SK-N-DZ (cell line): ENCODE results near the gene GNAS-AS1.
A peak's percentile ranks its signal among the peaks of the same experiment; 100 is the strongest.

Experiments
- DNase-seq: peaks from one replicate; pipeline ENCODE4 v3.0.0-alpha.2; 2015; ENCODE audit warnings: low spot score

Gene GNAS-AS1

DNA sequence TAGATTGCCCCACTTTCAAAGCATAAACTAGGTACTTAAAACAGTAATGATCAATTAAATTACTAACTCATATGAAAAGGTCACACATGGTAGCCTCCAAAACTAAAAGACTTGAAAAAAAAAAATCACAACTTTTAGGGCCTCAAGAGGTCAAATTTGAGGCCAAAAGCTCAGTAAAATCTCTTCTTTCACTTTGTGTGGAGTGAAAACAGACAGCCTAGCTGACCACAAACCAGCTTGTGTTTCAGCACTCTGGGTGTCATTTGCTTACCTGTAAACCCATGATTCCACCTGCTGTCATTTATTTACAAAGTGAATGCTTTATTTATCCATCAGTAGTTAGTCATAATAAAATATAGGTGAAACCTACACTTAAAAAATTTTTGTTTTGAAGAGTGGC lies 35.8 kb upstream of the GNAS-AS1 start:
- no peak for DNase-seq

DNA sequence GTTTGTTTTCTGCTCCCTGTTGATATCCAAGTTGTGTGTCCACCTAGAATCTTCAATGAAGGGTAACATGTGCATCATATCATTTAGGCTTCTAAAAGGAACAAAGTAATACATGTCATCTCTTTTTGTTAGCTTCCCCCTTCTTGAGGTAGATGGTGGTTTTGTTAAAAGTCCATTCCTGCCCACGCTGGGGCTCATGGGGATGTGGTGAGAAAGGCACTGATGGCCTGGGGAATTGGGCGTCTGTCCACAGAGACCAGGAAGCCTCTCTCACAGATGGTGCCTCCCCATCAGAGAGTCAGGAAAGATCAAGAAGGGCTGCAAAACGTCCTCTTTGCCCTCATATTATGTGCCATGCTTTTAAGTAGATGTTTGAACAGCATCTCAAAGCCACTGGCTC lies 34.3 kb upstream of the GNAS-AS1 start:
- DNase-seq, result no peak

DNA sequence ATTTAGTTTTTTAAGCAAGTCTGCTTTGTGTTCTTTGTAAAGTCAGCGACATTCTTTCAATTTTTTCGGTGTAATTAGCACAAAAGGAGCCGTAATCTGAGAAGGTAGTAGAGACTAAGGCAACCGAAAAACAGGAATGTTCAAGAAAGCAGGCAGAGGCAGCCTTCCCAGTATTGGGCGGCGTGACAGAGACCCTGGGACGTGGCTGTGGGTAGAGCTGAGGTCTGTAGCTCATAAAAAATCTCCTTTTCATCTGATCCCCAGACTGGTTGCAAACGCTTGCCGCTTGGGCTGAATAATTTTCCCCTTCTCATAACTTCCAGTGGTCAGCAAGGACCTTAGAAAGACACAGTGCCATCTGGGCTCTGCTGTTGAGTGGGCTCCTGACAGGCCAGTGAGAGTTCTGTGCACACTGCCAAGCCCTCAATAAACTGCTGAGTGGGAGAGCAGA lies 32.6 kb upstream of the GNAS-AS1 start:
- no peak for DNase-seq

DNA sequence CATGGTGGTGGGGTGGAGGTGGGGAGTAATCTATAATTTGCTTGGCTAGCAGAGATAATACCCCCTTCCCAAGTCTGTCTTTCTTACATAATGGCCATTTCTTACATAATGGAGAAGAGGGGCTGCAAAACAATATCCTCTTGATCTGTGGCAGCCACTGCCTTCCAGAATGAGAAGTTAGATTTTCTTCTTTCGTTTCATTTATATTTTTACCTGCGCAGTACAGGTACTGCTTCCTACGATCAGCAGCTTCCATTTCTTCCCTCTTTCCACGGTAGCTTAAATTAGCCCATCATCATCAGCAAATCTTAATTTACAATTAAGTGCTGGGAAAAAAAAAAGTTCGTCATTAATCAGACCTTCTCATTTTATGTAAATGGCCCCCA lies 32.0 kb upstream of the GNAS-AS1 start:
- no peak for DNase-seq

DNA sequence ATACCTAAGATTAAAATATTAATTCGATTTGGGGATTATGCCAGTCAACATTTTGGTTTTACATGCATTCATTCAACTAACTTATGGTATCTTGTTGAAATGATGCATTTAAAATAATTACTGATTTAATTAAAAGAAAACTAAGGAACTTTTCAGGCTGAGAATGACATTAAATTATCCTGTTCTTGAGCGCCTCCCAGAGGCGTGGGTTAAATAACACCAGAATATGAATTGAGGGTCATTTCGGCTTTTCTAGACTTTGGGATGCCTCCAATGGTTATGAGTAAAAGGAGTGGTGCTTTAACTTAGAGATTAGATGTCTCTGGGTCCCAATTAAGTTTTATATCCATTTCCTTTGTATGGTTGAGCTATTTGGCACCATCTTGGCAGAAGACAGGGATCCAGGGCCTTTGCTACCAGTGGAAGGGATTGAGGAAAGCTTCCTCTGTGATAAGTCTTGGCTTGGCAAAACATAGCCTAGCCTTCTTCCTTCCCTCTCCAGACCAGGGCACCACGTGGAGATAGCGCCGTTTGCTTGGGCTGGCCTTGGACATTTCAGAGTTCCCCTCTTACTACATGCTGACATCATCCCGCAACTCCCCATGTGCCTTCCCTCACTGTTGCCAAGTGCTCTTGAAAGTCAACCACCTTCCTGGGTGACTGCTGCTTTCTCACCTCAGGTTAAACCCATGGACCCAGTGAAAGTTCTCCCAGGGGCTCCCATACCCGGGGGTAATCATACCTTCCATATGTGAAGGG lies 30.5 kb upstream of the GNAS-AS1 start:
- DNase-seq, result no peak

DNA sequence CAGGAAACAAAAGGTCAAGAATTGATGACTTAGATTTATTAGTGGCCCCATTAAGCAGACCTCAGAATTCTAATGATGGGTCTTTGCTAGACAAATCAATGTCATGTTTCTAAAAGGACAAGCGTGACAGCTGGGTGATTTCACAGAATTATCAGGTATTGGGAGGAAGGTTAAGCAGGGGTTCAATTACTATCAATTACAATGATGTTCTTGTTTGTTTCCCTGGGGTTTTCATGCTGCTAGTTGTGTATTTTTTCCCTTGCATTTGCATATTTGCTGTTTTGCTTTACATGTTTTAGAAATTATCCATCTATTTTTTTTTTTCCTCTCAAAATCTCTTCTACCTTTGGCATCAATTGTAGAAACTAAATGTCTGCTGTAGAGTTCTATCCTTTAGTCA lies 29.7 kb upstream of the GNAS-AS1 start:
- no peak for DNase-seq

DNA sequence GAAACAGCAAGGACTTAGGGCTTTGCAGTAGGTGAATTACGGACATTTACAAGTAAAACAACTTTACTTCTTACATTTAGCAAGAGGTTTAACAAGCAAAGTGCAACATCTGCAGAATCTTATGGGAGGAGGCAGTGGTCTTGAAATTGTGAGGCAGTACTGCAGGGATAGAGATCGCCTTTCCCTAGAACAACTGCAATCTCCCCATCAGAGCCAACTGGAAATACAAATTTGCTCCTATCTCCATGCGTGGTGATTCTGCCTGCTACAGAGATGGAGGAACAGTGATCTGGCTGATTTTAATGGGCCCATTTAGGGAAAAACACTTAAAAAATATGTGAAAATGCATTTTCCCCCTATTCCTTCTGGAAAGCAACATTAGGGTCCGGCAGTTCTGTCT lies 27.7 kb upstream of the GNAS-AS1 start:
- DNase-seq, result peak; percentile 73

DNA sequence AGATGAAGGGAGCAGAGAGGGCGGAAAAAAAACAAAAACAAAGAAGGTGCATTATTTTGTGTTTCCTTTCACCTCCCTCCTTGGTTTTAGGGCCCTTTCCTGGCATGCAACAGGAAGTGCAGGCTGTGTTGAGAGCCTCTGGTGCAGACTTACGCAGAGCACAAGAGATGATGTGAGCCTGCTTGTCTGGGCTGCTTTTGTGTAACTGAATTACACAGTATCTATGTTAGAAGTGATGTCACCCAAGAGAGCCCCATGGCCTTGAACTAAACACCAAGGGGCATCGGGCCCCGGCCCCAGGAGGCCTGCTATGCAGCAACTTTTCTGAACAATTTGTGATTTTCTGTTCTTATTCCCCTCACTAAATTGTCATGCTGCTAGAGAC lies 27.3 kb upstream of the GNAS-AS1 start:
- DNase-seq, result peak; percentile 87

DNA sequence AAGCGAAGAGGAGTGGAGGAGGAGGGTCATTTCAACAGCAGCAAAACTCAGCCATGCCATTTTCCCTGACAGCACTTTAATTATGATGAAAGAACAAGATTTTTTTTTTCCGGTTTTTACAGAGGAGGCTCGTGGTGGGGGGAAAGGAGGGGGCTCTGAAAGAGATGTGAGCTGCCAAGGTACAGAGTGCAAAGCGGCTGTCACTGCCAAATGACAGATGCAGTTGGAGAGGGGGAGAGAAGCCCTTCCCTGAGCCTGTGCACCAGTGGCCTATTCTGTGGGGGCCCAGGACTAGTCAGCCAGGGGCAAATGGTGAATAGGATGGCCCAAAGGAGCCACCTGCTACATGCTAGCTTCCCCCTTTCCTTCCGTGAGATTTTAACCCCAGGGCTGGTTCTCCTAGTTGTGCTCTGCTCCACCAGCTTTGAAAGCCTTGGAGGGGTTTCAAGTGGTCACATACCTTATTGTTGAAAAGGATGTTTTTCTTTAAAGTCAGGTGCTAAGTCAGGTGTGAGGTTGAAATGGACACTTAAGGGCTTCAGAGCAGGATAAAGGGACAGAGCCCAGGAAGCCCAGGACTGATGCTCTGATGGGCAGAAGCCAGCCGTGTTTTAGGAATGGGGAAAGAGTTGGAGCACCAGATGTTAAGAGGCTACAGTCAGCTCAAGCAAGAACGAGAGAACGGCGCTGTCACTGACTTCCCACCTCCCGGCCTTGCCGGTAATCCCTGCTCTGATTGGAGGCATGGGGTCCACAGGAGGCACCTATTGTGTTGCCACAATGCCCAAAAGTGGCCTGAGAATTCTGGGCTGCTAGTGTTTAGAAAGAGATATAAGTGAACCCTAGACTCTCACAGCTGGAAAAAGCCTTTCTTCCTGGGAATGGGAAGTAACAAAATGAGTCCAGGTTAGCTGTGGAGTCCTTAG lies 26.6 kb upstream of the GNAS-AS1 start:
- DNase-seq, result peak; percentile 51

DNA sequence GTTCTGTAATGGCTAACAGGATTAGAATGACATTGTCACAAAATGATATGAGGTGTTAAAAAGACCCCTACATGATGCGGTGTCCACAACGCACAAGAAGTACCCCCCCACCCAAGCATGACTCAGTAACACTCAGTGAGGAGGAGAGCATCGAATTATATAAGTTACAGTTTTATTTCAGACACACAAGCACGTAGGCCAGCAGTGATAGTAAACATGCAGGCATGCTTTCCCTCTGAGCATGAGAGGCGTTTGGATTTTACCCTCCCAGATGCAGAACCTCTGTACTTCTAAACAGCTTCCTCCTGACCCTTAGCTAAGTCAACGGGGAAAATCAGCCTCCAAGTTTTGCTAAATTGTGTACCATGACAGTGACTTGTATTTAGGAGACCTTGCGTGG lies 25.7 kb upstream of the GNAS-AS1 start:
- no peak for DNase-seq

DNA sequence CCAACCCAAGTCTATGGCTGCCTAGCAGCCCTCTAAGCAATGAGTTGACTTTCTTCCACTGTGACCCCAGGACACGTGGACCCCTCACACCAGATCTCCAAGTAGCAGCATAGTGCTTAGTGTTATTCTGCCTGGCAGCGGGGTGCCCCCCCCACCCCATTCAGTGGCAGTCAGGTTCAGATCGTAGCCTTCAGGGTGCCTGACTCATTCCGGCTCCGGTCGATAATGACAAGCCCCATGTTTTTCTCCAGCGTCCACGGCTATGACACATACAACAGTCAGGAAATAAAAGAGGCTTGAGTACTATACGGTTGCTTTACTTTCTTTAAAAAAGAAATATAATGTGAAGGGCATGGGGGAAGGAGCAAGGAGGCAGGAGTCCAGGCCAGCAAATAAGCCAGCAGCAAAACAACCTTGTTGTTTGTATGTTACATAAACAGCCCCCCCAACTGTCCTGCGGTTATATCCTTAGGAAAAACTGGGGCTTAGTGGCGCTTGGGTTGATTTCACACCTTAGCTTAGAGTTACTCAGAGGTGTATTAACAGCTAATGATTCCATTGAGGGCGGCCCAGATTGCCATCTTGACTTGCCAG lies 24.9 kb upstream of the GNAS-AS1 start:
- no peak for DNase-seq

DNA sequence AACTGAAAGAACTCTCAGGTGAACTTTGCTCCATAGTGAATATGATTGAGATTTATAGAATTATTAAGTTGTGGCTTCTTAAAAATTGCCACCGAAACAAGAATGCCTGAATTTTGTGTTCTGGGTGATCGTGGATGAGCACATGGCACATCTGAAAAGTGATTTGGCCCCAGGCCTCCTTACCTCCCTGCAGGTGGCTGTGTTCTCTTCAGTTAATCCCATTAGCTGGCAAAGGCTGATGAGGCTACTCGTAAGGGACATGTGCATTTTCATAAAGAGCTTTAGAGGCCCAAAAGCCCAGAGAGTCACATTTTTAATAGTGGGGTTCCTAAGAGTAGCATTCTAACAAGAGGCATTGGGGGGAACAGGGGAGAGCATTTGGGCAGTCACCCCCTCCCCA lies 24.4 kb upstream of the GNAS-AS1 start:
- DNase-seq, result no peak

DNA sequence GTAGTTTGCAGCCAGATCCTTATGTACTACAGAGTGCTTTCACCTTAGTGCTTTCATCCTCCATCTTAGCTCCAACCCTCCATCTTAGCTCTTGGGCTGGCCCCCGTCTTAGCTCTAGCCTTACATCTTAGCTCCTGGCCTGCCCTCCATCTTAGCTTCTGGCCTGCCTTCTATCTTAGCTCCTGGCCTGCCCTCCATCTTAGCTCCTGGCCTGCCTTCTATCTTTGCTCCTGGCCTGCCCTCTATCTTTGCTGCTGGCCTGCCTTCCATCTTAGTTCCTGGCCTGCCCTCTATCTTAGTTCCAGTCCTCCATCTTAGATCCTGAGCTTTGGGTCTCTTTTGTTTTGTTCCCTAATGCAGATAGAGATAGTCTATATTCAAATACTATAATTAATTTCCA lies 23.8 kb upstream of the GNAS-AS1 start:
- DNase-seq, result no peak

DNA sequence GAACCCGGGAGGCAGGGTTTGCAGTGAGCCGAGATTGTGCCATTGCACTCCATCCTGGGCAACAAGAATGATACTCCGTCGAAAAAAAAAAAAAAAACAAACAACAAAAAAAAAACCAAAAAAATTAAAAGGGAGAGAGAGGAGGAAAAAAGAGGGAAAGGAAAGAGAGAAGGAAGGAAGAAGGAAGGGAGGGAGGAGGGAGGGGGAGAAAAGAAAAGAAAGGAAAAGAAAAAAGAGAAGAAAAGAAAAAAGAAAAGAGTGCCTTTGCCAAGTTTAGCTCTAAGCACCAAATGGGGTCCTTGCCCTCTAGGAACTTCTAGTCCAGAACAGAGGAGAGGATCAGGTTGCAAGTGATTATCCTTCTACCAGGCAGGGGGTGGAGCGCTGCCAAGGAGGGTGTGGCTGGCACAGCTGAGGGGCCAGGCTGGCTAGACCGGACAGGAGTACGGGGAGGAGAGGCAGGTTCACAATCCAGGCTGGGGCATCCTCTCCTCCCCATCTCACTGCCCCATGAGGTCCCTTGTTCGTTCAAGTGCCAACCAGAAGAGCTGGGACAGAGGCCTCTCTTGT lies 20.9 kb upstream of the GNAS-AS1 start:
- DNase-seq, result no peak

DNA sequence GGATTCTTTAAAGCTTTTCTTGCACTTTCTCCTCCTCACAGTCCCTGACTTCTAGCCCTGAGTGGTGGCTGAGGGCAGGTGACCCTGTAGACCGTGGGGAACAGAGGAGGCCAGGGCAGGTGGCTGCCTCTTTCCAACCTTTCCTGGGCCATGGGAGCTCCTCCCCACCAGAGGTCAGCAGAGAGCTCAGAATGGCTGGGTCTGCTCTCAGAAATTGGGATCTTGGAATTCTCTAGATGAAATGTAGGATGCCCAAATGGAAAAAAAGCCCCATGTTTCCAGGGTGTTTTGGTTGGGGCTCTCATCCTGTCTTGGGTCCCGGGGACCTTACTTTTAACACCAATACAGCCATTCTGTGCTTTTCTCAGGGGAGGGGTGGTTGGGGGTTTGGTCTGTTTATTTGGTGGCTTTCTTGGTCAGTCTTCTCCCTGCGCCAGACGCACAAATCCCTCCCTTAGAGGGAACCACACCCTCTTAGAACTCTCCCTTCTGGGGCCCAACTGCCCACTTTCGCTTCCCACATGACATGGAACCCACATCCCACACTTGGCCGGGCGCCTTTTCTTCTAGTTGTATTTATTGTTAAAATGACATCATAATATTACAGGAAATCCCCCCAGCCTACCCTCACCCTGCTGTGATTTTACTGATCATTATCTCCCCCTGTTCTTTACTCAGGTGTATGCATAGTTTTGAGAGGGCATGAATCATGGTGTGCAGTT lies 19.8 kb upstream of the GNAS-AS1 start:
- peak; percentile 80 for DNase-seq

DNA sequence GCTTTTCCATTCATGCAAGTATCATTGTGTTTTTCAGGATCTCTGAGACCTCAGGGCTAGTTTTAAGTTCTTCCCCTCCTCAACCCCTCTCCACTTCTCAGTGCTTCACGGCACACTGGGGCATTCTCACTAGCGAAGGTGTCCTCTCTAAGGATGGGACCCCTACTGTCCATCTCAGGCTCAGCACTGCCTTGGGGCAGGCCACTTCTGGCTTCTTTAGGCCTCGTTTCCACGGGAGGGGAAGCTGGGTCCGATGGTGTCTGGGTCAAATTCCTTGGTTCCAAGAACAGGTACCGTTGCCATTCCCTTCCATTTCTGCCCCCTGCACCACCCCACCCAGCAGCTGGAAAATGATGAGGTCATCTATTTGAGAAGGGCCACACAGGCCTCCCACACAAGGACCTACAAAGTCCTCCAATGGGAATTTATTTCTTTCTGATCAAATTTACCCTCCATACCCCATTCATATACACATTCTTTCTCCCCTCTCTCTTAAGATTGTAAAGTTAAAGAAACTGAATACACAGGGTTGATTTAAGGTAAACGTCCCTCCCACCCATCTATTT lies 19.0 kb upstream of the GNAS-AS1 start:
- DNase-seq, result no peak

DNA sequence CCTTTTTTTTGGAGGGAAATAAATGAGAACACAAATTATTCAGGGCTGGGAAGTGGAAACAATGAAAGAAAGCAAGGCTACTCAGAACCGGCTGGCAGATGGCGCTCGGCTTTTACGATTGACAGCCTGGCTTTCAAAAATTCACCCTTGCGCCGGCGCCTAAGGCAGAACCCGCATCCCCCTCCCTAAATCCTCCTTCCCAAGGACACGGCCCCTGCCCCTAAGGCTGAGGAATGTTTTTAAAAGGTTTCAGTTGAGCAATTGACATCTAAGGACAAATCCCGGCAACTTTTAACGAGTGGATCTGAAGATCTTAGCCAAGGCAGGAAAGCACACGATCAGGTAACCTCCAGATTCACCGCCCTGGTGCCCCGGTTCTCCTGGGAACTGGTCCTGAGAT lies 18.1 kb upstream of the GNAS-AS1 start:
- DNase-seq, result no peak

DNA sequence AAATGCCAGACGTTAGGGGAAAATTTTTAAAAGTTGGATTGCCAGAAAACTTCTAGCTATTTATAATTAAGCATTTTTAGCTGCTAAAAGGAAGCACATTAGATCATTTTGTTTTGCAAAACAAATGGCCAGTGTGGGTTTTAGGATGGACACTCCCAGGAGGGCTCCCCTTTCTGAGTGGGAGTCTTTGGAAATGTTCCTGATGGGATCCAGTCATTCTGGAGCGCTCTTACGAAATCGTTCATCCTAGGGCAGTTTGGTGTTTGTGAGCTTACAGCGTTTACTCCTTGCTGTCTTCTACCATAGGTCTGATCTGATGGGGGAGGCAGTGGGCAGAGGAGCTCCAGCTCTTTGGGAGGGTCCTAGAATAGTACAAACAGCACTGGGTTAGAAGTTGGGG lies 16.5 kb upstream of the GNAS-AS1 start:
- DNase-seq, result no peak

DNA sequence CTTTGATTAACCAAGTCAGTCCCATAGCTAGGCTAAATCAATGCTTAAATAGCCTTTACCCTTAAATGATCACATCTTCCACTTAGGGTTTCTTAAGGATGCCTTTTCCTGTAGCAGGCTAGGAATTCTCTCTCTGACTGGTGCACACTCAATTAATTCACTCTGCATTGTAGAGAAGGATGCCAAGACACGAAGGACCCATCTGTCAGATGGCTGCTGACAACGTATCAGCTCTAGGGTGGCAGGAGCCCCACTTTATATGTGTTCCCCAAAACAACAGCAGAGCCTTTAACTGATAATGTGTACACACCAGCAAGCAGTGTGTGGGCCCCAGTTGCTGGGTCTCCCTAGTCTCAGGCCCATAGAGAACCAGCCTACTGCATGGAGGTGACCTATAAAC lies 15.1 kb upstream of the GNAS-AS1 start:
- DNase-seq, result no peak

DNA sequence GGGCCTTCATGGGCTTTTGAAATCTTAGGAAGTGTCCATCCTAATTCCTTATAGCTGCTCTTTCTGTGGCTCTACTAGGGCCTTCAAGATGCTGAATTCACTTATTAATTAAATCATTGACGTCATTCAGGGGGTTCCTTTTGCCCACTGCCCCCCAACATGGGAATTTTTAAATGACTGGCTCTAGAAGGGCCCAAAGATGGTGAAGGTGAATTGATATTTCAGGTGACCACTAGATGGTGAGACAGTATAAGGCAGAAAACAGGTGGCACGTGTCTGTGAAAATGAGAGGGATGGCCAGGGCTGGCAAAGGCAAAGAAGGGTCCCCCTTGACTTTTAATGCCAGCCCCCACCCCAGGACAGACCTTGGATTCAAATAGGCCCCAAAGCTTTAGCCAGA lies 13.6 kb upstream of the GNAS-AS1 start:
- no peak for DNase-seq
